Cardiac muscle cell (in vitro differentiated cells and primary cell): Measurements from ENCODE around the gene GPR153. TPM values are rescaled to one million over a fixed set of nuclear protein-coding genes. Genes with fewer than 3 reads are reported as not detected.

ENCODE experiments used
- DNase-seq, 2 donors: peaks; one replicate each; pipeline versions ENCODE4 v3.0.0 to v3.0.0-alpha.2; 2010 to 2017; ENCODE audit warnings: low read depth in 1 of 2, low spot score in 1 of 2
- H3K27ac ChIP-seq: fragments of 200-600 bp; sonication (generic); 2 replicates; pipeline ENCODE4 v1.5.1; 2016
- H3K27me3 ChIP-seq: fragments of 200-600 bp; sonication (generic); 2 replicates; pipeline ENCODE4 v1.6.0; 2016; ENCODE audit warnings: control low read depth
- H3K36me3 ChIP-seq: fragments of 200-600 bp; sonication (generic); 2 replicates; pipeline ENCODE4 v1.5.1; 2016; ENCODE audit warnings: control low read depth
- H3K4me1 ChIP-seq: fragments of 200-600 bp; sonication (generic); 2 replicates; pipeline ENCODE4 v1.8.1; 2017; ENCODE audit warnings: low read depth, mild to moderate bottlenecking, mixed run types
- H3K4me3 ChIP-seq: fragments of 200-600 bp; sonication (generic); 2 replicates; pipeline ENCODE4 v1.5.1; 2016; ENCODE audit warnings: mild to moderate bottlenecking
- H3K9me3 ChIP-seq: fragments of 200-600 bp; sonication (generic); 2 replicates; pipeline ENCODE4 v1.5.1; 2017; ENCODE audit warnings: low read depth, mild to moderate bottlenecking, control low read depth
- polyA plus RNA-seq: library from polyadenylated mRNA; unstranded; fragments of >200 nt; fragmentation: Nextera tagmentation; extraction: Ambion mirVana; gene quantifications from 2 replicates; pipeline ENCODE4 v1.2.1, GENCODE V29; 2016
- total RNA-seq: library from RNA; depleted of rRNA; stranded (reverse); fragments of >200 nt; gene quantifications from 2 replicates; pipeline ENCODE4 v1.2.3, GENCODE V29; 2016
- TF ChIP-seq, protein P1 (sequence below): IDR thresholded peaks from 2 replicates; pipeline ENCODE4 v1.5.1; 2012; ENCODE audit warnings: low read depth, mild to moderate bottlenecking, low read length

Gene GPR153
- total and polyA plus RNA-seq, 2 experiments from 2014 or later: 21.0 to 32.7 TPM

DNA sequence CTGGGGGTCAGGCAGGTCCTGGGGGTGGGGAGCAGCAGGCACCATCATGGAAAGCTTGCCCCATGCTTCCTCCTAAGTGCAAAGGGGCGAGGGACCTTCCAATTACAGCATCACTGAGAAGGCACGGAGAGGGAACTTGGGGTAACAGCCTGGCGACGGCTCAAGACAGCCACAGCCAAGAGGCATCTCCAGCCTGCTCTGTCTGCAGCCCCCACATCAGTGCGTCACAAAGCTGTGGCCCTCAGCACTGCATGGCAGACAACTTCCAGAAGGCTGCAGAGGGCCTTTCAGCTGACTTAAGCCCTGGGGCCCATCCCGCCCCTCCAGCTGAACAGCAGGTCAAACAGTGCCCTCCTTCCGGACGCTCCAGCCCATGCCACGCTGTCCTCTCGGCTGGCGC, 13.2 kb upstream of the GPR153 start:
- TF ChIP-seq, protein P1, sequence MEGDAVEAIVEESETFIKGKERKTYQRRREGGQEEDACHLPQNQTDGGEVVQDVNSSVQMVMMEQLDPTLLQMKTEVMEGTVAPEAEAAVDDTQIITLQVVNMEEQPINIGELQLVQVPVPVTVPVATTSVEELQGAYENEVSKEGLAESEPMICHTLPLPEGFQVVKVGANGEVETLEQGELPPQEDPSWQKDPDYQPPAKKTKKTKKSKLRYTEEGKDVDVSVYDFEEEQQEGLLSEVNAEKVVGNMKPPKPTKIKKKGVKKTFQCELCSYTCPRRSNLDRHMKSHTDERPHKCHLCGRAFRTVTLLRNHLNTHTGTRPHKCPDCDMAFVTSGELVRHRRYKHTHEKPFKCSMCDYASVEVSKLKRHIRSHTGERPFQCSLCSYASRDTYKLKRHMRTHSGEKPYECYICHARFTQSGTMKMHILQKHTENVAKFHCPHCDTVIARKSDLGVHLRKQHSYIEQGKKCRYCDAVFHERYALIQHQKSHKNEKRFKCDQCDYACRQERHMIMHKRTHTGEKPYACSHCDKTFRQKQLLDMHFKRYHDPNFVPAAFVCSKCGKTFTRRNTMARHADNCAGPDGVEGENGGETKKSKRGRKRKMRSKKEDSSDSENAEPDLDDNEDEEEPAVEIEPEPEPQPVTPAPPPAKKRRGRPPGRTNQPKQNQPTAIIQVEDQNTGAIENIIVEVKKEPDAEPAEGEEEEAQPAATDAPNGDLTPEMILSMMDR: no peak
- no peak for DNase-seq
- peaks cover 37% of the 10 kb centered on the region for H3K4me1 ChIP-seq
- no peak overlapping the region for H3K27ac ChIP-seq
- H3K36me3 ChIP-seq: no peaks in the 10 kb centered on the region
- H3K4me3 ChIP-seq: no peak overlapping the region
- no peaks in the 10 kb centered on the region for H3K9me3 ChIP-seq
- H3K27me3 ChIP-seq: no peaks in the 10 kb centered on the region

DNA sequence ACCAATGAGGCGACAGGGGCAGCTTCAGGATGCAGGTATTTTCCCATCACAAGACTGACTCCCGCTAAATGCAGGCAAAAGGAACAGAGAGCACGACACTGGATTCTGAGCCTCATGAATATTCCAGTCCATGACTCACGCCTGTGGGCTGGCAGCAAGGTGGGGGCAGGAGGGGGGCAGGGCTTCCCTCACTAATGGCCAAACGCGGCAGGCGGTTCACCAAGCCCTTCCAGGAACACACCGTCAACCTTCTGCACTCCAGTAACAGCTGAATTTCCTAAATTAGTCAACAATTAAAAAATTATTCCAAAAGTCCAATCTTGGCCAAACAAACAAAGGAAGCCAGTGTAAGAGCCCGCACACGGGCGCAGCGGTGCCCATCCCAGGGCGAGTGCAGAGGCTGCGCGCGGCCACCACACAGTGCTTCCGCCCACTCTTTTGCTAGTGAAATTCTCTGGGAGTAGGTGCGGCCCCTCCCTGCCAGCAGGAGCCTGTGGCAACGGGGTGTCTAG, 12.5 kb upstream of the GPR153 start:
- Histone ChIP-seq H3K27ac (no peak overlapping the region), H3K27me3 (no peaks in the 10 kb centered on the region), H3K4me3 (no peak overlapping the region), H3K4me1 (peaks cover 32% of the 10 kb centered on the region), H3K36me3 (no peaks in the 10 kb centered on the region), H3K9me3 (no peaks in the 10 kb centered on the region)
- peak in 1 of 2 donors; percentile 40 for DNase-seq
- TF ChIP-seq, protein P1: no peak

GRCh38 chr1:6272868-6273267, 12.0 kb upstream of the GPR153 start:
- peaks cover 27% of the 10 kb centered on the region for H3K4me1 ChIP-seq
- H3K9me3 ChIP-seq: no peaks in the 10 kb centered on the region
- H3K27me3 ChIP-seq: no peaks in the 10 kb centered on the region
- H3K27ac ChIP-seq: no peak overlapping the region
- TF ChIP-seq, protein P1: no peak
- H3K36me3 ChIP-seq: no peaks in the 10 kb centered on the region
- DNase-seq: no peak
- H3K4me3 ChIP-seq: no peak overlapping the region

DNA sequence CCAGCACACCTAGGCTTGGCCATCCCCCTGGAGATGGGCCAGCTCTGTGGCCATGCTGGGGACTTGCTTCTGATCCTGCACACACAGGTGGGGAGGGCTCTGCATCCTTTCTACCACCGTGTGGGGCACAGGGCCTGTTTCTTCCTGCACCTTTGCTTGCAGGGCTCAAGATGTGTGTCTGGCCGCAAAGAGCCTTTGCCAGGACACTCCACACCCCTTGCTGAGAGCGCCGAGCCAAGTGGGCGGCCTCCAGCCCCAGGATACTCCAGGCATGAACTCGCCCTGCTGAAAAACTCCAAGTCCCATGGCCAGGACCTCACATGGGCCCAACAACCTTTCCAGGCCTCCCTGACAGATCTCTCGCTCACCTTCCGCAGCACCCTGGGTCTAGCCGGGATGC, 11.6 kb upstream of the GPR153 start:
- H3K27ac ChIP-seq: no peak overlapping the region
- TF ChIP-seq, protein P1: no peak
- H3K27me3 ChIP-seq: no peaks in the 10 kb centered on the region
- no peaks in the 10 kb centered on the region for H3K36me3 ChIP-seq
- peaks cover 27% of the 10 kb centered on the region for H3K4me1 ChIP-seq
- no peak overlapping the region for H3K4me3 ChIP-seq
- no peaks in the 10 kb centered on the region for H3K9me3 ChIP-seq
- no peak for DNase-seq

DNA sequence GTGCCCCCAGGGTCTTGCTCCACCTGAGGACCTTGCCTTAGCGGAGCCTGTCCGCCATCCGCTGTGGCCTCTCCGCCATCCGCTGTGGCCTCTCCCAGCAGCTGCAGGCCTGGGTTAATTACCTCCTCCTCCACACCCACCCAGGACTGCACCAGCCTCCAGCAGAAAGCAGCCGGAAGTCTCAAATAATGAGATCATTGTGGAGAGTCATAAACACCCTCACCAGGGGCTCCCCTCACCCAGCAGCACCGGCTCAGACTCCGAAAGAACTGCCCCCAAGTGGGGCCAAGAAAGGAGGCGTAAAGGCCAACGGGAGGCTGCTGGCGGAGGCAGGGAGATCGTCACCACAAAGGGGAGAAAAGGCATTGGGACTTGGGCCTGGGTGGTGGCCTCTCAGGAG, 10.7 kb upstream of the GPR153 start:
- DNase-seq: no peak
- TF ChIP-seq, protein P1: no peak
- H3K9me3 ChIP-seq: no peaks in the 10 kb centered on the region
- H3K4me3 ChIP-seq: no peak overlapping the region
- no peak overlapping the region for H3K27ac ChIP-seq
- H3K4me1 ChIP-seq: peaks cover 23% of the 10 kb centered on the region
- no peaks in the 10 kb centered on the region for H3K36me3 ChIP-seq
- no peaks in the 10 kb centered on the region for H3K27me3 ChIP-seq

GRCh38 chr1:6271006-6271405, 10.1 kb upstream of the GPR153 start:
- no peak for DNase-seq
- Histone ChIP-seq H3K27ac (no peak overlapping the region), H3K4me1 (peaks cover 25% of the 10 kb centered on the region), H3K27me3 (no peaks in the 10 kb centered on the region), H3K36me3 (no peaks in the 10 kb centered on the region), H3K4me3 (no peak overlapping the region), H3K9me3 (no peaks in the 10 kb centered on the region)
- TF ChIP-seq, protein P1: no peak
